Mesendoderm (in vitro differentiated cells): ENCODE measurements around the gene OSBPL6.
"Not testable (repeated sequence)": the region's sequence is repeated elsewhere in the genome, so short reads cannot be mapped to it uniquely, and the experiment has no call there.

Experiments used
- DNase-seq: peaks from one replicate; pipeline ENCODE4 v3.0.0; 2013
- H2AK5ac ChIP-seq: 2 replicates; pipeline ENCODE4 v1.6.1; 2013; ENCODE audit warnings: low read length, inconsistent platforms
- H2BK120ac ChIP-seq: 2 replicates; pipeline ENCODE4 v1.6.1; 2013; ENCODE audit warnings: low read depth, mild to moderate bottlenecking, low read length, moderate library complexity, mixed read lengths
- H2BK15ac ChIP-seq: replicated peaks from 2 replicates; pipeline ENCODE4 v1.6.1; 2013; ENCODE audit warnings: low read depth, mild to moderate bottlenecking, moderate library complexity
- H2BK5ac ChIP-seq: 2 replicates; pipeline ENCODE4 v1.6.1; 2013; ENCODE audit warnings: low read length, inconsistent platforms
- H3K18ac ChIP-seq: 2 replicates; pipeline ENCODE4 v1.6.1; 2013; ENCODE audit warnings: mild to moderate bottlenecking, low read length, mixed read lengths
- H3K23ac ChIP-seq: one replicate; pipeline ENCODE4 v1.6.1; 2013; ENCODE audit warnings: low read length
- H3K27ac ChIP-seq: 2 replicates; pipeline ENCODE4 v1.5.1; 2013; ENCODE audit warnings: low read depth, mild to moderate bottlenecking, inconsistent platforms, low read length, moderate library complexity
- H3K27me3 ChIP-seq: 2 replicates; pipeline ENCODE4 v1.6.1; 2013; ENCODE audit warnings: low read length, control low read depth, mild to moderate bottlenecking, inconsistent platforms; ENCODE audit not compliant: insufficient read depth, poor library complexity
- H3K36me3 ChIP-seq: 2 replicates; pipeline ENCODE4 v1.6.1; 2013; ENCODE audit warnings: low read length, inconsistent platforms; ENCODE audit not compliant: control insufficient read depth, insufficient read depth
- H3K4ac ChIP-seq: one replicate; pipeline ENCODE4 v1.6.1; 2013; ENCODE audit warnings: low read depth, mild to moderate bottlenecking, low read length, moderate library complexity
- H3K4me1 ChIP-seq: 2 replicates; pipeline ENCODE4 v1.6.1; 2013; ENCODE audit warnings: low read depth, low read length, inconsistent platforms; ENCODE audit not compliant: control insufficient read depth
- H3K4me2 ChIP-seq: 2 replicates; pipeline ENCODE4 v1.6.1; 2013; ENCODE audit warnings: low read length
- H3K4me3 ChIP-seq: 2 replicates; pipeline ENCODE4 v1.5.1; 2013; ENCODE audit warnings: mild to moderate bottlenecking, low read length
- H3K56ac ChIP-seq: one replicate; pipeline ENCODE4 v1.6.1; 2013; ENCODE audit warnings: low read length
- H3K79me1 ChIP-seq: 2 replicates; pipeline ENCODE4 v1.6.1; 2013; ENCODE audit warnings: low read length, inconsistent platforms
- H3K79me2 ChIP-seq: 2 replicates; pipeline ENCODE4 v1.6.1; 2013; ENCODE audit warnings: mild to moderate bottlenecking, low read length; ENCODE audit not compliant: control insufficient read depth, insufficient read depth
- H3K9ac ChIP-seq: 2 replicates; pipeline ENCODE4 v1.6.1; 2013; ENCODE audit warnings: low read length, inconsistent platforms
- H4K5ac ChIP-seq: one replicate; pipeline ENCODE4 v1.6.1; 2013; ENCODE audit warnings: low read length
- H4K8ac ChIP-seq: one replicate; pipeline ENCODE4 v1.6.1; 2013; ENCODE audit warnings: low read depth, mild to moderate bottlenecking, control low read depth, low read length, moderate library complexity
- WGBS: extraction: QIAGEN DNeasy Blood & Tissue Kit; methylation state at CpG from one replicate; pipeline ENCODE4 v1.1.7; 2013; ENCODE audit warnings: low lambda C conversion rate, missing lambda C conversion rate; ENCODE audit not compliant: insufficient coverage; ENCODE audit errors: extremely low coverage; 5-methylcytosine and 5-hydroxymethylcytosine counted together

The OSBPL6 gene

DNA sequence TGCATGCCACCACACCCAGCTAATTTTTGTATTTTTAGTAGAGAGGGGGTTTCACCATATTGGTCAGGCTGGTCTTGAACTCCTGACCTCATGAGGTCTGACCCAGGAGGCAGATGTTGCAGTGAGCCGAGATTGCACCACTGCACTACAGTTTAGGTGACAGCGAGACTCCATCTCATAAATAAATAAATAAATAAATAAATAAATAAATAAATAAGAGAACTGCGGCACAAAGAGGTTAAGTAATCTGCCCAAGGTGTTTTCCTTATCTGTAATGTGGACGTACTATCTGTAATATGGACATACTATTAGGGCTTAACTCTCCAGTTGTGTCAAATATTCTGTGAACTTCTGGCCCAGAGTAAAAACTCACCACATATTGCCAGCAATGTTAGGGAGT, 4.1 kb downstream of the OSBPL6 start:
- H3K9ac ChIP-seq, H3K36me3 ChIP-seq, H3K4ac ChIP-seq, H3K27me3 ChIP-seq, H4K8ac ChIP-seq, H3K18ac ChIP-seq, H2AK5ac ChIP-seq, H3K4me1 ChIP-seq, H2BK120ac ChIP-seq, H3K79me2 ChIP-seq, H2BK15ac ChIP-seq, H3K23ac ChIP-seq, H3K4me3 ChIP-seq, H3K56ac ChIP-seq, H3K4me2 ChIP-seq, DNase-seq, H3K79me1 ChIP-seq, H4K5ac ChIP-seq, H3K27ac ChIP-seq, H2BK5ac ChIP-seq: not testable (repeated sequence)
- no CpG with 5 or more reads among the region's 4 CpGs for WGBS

DNA sequence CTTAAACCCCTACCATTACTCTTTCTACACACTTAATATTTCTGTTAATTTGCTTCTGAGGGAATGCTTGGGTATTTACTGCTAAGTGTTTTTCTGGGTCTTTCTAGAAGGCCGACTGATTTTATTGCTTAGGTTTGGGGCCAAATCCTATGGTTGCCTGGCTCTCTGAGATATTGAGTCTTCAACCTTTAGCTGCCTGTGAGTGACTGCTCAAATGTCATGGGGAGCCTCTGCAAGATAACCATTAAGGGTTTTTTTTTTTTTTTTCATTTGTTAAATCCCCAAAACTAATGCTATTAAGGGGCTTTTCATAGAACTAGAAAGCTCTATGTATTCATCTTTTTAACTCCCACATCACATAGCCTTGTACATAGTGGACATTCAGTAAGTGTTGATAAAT, 5.0 kb downstream of the OSBPL6 start:
- Histone ChIP-seq H3K56ac (no peak overlapping the region), H3K27ac (no peak overlapping the region)
- WGBS: no CpG with 5 or more reads among the region's 1 CpG

DNA sequence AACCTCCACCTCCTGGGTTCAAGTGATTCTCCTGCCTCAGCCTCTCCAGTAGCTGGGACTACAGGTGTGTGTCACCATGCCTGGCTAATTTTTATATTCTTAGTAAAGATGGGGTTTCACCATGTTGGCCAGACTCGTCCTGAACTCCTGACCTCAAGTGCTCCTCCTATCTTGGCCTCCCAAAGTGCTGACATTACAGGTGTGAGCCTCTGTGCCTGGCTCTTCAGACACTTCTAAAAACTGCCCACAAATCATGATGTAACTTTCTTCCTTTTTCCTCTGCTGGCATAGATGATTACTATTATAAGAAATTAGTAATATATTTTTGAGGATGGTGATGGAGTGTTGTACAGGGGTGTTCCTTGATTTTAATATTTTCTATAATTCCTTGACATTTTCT, 6.0 kb downstream of the OSBPL6 start:
- Histone ChIP-seq H3K27me3 (no peaks in the 10 kb centered on the region), H2BK120ac (no peak overlapping the region), H3K9ac (no peak overlapping the region), H2BK5ac (no peak overlapping the region), H3K4me3 (no peak overlapping the region), H3K23ac (no peak overlapping the region), H4K8ac (no peak overlapping the region), H3K27ac (no peak overlapping the region), H3K56ac (no peak overlapping the region), H3K36me3 (no peaks in the 10 kb centered on the region), H4K5ac (no peak overlapping the region), H3K79me1 (no peaks in the 10 kb centered on the region), H3K4me2 (no peak overlapping the region), H2BK15ac (no peak overlapping the region), H3K79me2 (no peaks in the 10 kb centered on the region), H3K18ac (no peak overlapping the region), H3K4me1 (no peaks in the 10 kb centered on the region), H2AK5ac (no peak overlapping the region), H3K4ac (no peak overlapping the region)
- no peak for DNase-seq
- WGBS: no CpG with 5 or more reads among the region's 1 CpG

More for the DNA sequence above, 5.0 kb downstream of the OSBPL6 start:
- Histone ChIP-seq H3K79me2 (no peaks in the 10 kb centered on the region), H3K36me3 (no peaks in the 10 kb centered on the region), H3K9ac (no peak overlapping the region), H3K27me3 (no peaks in the 10 kb centered on the region), H3K4me2 (no peak overlapping the region), H2BK5ac (no peak overlapping the region), H4K8ac (no peak overlapping the region), H3K4ac (no peak overlapping the region), H3K4me3 (no peak overlapping the region), H3K23ac (no peak overlapping the region), H3K79me1 (no peaks in the 10 kb centered on the region), H2BK15ac (no peak overlapping the region), H3K18ac (no peak overlapping the region), H2BK120ac (no peak overlapping the region), H4K5ac (no peak overlapping the region), H2AK5ac (no peak overlapping the region), H3K4me1 (no peaks in the 10 kb centered on the region)
- no peak for DNase-seq

DNA sequence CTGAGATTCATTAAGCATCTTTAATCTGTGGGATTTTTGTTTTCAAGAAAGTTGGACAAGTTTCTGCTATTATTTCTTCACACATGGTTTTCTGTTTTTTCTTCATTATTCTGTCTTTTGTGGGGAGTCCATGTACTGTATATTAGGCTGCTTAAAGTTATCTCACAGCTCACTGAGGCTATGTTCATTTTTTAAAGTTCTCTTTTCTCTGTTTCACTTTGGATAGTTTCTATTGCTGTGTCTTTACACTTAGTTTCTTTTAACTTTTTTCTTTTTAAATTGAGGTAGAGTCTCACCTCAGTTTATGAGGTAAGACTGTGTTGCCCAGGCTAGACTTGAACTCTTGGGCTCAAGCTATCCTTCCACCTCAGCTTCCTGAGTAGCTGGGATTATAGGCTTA, 8.6 kb downstream of the OSBPL6 start:
- Histone ChIP-seq H2AK5ac (no peak overlapping the region), H3K27ac (no peak overlapping the region), H2BK15ac (no peak overlapping the region), H2BK5ac (no peak overlapping the region), H3K79me1 (no peaks in the 10 kb centered on the region), H2BK120ac (no peak overlapping the region), H3K27me3 (no peaks in the 10 kb centered on the region), H3K56ac (no peak overlapping the region), H3K23ac (no peak overlapping the region), H4K8ac (no peak overlapping the region), H4K5ac (no peak overlapping the region), H3K79me2 (no peaks in the 10 kb centered on the region), H3K4ac (no peak overlapping the region), H3K4me1 (no peaks in the 10 kb centered on the region), H3K36me3 (no peaks in the 10 kb centered on the region), H3K18ac (no peak overlapping the region), H3K4me2 (no peak overlapping the region), H3K9ac (no peak overlapping the region), H3K4me3 (no peak overlapping the region)
- DNase-seq: no peak

DNA sequence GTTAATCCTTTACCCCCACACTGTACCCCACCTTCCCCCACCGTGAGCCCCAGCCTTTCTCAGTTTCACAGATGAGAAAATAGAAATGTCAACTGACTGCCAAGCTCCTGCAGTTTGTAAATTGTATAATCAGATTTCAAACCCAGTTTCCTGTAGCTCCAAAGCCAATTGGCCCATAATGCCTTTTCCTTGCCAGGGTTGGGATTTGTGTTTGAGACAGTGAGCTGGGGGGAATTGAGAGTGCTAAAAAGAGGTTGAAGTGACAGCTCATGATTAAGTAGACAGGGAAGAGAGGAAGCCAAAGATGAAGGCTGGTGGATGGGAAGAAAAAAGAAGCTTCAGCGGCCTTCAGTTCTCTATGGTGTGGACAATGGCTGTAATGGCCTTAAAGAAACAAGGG, 10.7 kb downstream of the OSBPL6 start:
- H3K18ac ChIP-seq: no peak overlapping the region
- DNase-seq: no peak

DNA sequence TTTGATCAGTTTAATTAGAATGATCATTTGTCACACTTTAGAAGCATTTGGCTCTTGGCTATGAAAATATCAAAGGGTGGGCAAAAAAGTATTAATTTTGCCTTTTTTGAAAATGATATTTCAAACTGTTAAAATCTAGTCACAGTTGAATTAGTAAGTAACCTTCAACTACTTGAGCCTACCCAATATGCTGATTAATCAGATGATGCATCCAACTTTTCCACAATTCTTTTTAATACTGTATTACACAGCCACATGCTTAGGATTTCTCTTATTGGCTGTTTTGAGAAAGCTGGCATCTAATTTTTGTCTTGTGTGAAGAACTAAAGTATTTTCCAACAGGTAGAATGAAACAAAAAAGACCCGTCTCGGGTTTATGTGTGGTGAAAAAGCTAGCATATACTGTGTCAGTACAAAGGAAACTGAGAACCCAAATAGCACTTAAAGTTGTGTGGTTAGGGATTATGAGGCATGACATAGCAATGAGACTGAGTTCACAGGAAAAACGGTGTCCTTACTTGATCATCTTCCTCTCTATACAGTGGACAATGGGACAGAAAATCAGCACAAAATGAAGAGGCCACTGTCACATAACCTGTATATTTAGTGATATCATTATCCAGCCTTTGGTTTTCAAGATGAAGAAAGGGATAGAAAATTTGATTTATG, 11.7 kb downstream of the OSBPL6 start:
- no peak overlapping the region for H3K4me2 ChIP-seq
- no peak overlapping the region for H2BK15ac ChIP-seq
- no peaks in the 10 kb centered on the region for H3K36me3 ChIP-seq
- H3K27ac ChIP-seq: no peak overlapping the region
- no peaks in the 10 kb centered on the region for H3K79me1 ChIP-seq
- no peak overlapping the region for H2AK5ac ChIP-seq
- H3K56ac ChIP-seq: no peak overlapping the region
- no peak overlapping the region for H3K4ac ChIP-seq
- no peak overlapping the region for H2BK5ac ChIP-seq
- H3K4me3 ChIP-seq: no peak overlapping the region
- no CpG with 5 or more reads among the region's 3 CpGs for WGBS
- H3K27me3 ChIP-seq: no peaks in the 10 kb centered on the region
- no peak for DNase-seq
- no peaks in the 10 kb centered on the region for H3K4me1 ChIP-seq
- no peak overlapping the region for H4K8ac ChIP-seq
- no peaks in the 10 kb centered on the region for H3K79me2 ChIP-seq
- H3K23ac ChIP-seq: no peak overlapping the region
- no peak overlapping the region for H2BK120ac ChIP-seq
- H4K5ac ChIP-seq: no peak overlapping the region
- H3K18ac ChIP-seq: no peak overlapping the region
- no peak overlapping the region for H3K9ac ChIP-seq

More for the DNA sequence above, 10.7 kb downstream of the OSBPL6 start:
- no CpG with 5 or more reads among the region's 2 CpGs for WGBS
- Histone ChIP-seq H2BK120ac (no peak overlapping the region), H3K4me2 (no peak overlapping the region), H3K79me1 (no peaks in the 10 kb centered on the region), H3K79me2 (no peaks in the 10 kb centered on the region), H3K9ac (no peak overlapping the region), H2BK5ac (no peak overlapping the region), H3K4me3 (no peak overlapping the region), H4K5ac (no peak overlapping the region), H2BK15ac (no peak overlapping the region), H3K27ac (no peak overlapping the region), H3K4me1 (no peaks in the 10 kb centered on the region), H2AK5ac (no peak overlapping the region), H3K27me3 (no peaks in the 10 kb centered on the region), H3K23ac (no peak overlapping the region), H3K36me3 (no peaks in the 10 kb centered on the region), H3K56ac (no peak overlapping the region), H3K4ac (no peak overlapping the region), H4K8ac (no peak overlapping the region)
